Keratinocyte (primary cell): ENCODE data around the gene MEIG1.

Experiments
- EZH2 ChIP-seq: IDR thresholded peaks from one replicate; pipeline ENCODE4 v1.6.1; 2012; ENCODE audit warnings: inconsistent platforms, mild to moderate bottlenecking, low read length, moderate library complexity
- TF ChIP-seq, protein P1 (sequence below), 3 experiments: IDR thresholded peaks in 1 of 3; conservative IDR thresholded peaks in 1 of 3; optimal IDR thresholded peaks in 1 of 3; 2 replicates in 2 of 3; 3 replicates in 1 of 3; pipeline versions ENCODE3 to v1.5.1; 2011; ENCODE audit warnings: low read length in 3 of 3, mild to moderate bottlenecking in 3 of 3, moderate library complexity in 2 of 3, control low read depth in 1 of 3, inconsistent platforms in 1 of 3; ENCODE audit not compliant: insufficient read depth in 2 of 3; ENCODE audit errors: extremely low read depth in 1 of 3

DNA sequence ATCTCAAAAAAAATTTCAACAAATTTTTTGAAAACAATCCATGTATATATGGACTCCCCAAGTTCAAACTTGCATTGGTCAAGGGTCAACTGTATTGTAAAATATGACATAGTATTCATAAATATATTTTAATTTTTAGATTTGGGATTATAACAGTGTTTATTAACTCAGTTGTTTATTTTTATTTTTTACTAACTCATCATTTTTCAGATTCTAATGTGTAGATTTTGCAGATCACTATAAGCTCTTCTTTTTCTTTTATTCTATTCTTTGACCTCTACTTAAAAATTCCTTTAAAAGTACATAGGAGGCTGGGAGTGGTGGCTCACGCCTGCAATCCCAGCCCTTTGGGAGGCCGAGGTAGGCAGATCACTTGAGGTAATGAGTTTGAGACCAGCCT lies 8.7 kb downstream of the MEIG1 start:
- TF ChIP-seq, protein P1, sequence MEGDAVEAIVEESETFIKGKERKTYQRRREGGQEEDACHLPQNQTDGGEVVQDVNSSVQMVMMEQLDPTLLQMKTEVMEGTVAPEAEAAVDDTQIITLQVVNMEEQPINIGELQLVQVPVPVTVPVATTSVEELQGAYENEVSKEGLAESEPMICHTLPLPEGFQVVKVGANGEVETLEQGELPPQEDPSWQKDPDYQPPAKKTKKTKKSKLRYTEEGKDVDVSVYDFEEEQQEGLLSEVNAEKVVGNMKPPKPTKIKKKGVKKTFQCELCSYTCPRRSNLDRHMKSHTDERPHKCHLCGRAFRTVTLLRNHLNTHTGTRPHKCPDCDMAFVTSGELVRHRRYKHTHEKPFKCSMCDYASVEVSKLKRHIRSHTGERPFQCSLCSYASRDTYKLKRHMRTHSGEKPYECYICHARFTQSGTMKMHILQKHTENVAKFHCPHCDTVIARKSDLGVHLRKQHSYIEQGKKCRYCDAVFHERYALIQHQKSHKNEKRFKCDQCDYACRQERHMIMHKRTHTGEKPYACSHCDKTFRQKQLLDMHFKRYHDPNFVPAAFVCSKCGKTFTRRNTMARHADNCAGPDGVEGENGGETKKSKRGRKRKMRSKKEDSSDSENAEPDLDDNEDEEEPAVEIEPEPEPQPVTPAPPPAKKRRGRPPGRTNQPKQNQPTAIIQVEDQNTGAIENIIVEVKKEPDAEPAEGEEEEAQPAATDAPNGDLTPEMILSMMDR (optimal IDR thresholded peaks at IDR 0.05 in 1 of 3, IDR thresholded peaks at IDR 0.05 in 1 of 3, conservative IDR thresholded peaks at IDR 0.05 in 1 of 3; ENCODE audit: extremely low read depth in 1 of 3, insufficient read depth in 2 of 3, low read length in 3 of 3): no peak
- TF ChIP-seq EZH2: no peak
